Suppressor macrophage (primary cell): ENCODE results near the gene BTD.

ENCODE experiments used
- DNase-seq, 4 experiments: peaks; one replicate each; pipeline ENCODE4 v3.0.0-alpha.2; 2020 to 2022

The BTD gene

DNA sequence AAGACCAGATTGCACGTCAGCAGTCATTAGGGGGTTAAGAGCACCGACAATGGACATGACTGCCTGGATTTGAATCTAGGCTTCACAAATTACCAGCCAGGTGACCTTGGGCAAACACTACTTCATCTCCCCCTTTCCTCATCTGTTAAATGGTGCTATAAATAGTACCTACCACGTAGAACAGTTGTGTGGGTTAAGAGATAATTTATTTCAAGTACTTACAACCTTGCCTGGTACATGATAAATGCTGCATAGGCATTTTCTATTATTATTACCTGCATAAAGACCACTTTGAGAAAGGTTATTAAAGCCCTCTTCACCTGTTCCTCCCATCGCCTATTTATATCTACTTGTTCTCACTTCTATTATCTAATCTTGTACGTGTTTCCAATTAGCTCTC, 64.7 kb downstream of the BTD start:
- DNase-seq: no peak

DNA sequence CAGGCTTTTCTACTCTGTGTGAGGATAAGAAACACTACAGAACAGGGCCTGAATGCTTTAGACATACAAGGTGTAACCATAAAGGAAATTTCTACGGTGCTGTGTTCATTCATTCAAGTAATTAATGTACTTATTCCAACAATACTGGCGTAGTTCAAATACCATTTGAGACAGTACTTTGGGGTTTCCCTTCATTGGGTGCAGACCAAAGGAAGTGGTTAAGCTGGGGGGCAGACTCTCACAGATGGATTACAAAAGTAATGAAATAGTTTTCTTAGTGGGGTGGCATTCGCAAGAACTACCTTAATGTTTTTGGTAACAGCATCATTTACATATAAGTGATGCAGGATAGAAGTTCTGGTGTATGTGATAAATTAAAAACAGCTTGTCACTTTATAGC, 65.9 kb downstream of the BTD start:
- DNase-seq: no peak

DNA sequence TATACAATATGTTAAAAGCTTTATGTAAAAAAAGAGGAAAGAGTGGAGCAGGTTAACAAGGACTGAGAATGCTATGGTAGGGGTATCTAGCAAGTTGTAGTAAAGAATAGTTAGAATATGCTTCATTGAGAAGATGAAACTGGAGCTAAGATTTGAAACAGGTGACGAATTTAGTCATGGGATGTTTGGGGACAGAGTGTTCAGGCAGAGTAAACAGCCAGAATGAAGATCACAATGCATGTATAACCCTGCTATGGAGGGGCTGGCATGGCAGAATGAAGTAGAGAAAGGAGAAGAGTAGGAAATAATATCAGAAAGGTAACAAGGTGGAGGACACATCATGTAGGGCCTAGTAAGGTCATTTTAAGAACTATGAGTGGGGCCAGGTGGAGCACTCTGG, 72.0 kb downstream of the BTD start:
- DNase-seq: no peak

DNA sequence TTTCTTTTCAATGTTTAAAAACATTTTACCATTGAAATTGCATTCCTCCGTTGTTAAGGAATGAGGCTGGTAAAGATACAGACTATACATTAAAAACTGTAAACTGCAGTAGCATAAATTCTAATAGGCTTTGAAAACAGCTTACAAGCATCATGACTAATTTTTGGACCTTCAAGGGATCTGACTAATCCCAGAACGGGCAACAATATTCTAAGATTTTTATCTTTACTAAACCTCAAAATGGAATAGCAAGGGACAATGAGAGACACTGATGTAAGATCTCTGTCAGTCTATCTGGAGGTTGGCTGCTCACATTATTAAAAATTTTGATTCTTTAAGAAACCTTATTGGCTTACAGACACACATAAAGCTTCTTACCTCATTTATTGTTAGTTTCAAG, 74.7 kb downstream of the BTD start:
- DNase-seq: no peak

DNA sequence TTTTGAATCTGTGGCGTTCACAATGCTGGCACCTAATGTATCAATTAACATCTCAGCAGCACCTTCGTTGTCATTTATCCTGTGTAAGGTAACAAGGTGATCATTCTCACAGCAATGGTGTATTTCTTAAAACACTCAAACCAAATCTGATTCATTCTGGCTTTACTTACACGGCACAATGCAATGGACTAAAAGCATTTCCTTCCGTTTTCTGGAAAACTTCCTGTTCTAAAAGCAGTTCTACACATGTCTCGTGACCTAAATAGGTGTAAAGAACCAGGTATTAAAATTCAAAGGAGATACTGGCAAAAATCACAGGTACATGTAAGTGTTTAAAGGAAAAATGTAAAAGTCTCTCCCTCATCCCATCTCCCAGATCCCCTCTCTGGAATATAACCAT, 77.8 kb downstream of the BTD start:
- DNase-seq: peak in 1 of 4 experiments; percentile 9

DNA sequence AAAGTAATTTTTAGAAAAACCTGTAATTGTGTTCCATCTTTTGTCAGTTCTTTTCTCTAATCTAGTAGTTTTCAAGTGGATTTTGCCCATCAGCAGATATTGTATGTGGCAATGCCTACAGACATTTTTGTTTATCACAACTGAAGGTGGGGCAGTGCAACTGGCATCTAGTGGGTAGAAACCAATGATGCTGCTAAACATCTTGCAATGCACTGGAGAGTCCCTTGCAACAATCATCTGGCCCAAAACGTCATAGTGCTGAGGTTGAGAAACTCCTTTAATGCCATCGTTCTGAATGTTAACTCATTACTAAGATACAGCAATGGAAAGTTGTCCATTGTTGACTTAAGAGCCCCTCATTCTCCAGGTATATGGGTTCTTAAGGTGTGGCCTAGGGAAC, 80.1 kb downstream of the BTD start:
- DNase-seq: peak; percentile 16 to 65 (median 30)

DNA sequence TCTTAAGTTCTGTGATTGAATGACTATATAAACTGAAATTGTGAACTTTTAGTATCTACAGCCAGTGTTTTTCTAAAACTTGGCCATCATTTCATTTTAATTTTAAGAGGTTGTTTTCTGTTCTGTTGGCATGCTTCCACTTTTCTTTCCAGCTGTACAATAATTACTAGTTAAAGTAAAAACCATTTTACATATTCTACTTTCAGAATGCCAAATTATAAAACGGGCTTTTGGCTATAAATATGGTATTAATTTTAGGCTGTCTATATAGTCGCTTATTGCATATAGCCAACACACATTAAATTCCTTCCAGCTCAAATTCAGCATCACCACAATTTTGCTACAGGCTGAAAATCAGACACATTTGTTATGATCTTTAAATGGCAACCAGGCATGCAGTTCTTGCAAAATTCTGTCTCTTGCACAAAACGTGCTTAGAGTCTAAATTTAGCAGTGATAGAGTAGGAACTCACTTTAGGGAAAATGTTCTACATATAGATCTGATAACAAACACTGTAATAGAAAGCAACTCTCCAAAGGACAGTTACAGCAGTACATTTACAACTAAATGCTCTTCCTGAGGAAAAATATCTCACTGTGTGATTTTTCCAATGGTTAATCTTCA, 81.1 kb downstream of the BTD start:
- DNase-seq: peak; percentile 46 to 70 (median 59)

DNA sequence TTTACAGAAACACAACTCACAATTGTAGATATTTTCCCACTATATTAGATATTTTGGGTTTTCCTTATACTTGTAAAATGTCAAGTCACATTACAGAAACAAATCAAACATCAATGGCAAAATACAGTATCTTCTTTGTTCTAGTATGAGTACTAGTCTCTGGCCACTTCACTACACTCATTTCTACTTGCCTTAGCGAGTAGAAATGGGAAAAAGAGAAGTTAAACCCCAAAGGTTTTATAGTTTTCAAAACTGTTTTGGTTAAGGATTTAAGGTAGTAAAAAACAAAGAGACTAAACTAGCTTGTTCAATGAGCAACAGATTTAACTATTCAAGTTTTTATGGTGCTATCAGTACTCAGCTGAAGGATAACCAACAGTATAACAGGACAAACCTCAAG, 81.7 kb downstream of the BTD start:
- peak in 2 of 4 experiments; percentile 33 to 35 for DNase-seq

DNA sequence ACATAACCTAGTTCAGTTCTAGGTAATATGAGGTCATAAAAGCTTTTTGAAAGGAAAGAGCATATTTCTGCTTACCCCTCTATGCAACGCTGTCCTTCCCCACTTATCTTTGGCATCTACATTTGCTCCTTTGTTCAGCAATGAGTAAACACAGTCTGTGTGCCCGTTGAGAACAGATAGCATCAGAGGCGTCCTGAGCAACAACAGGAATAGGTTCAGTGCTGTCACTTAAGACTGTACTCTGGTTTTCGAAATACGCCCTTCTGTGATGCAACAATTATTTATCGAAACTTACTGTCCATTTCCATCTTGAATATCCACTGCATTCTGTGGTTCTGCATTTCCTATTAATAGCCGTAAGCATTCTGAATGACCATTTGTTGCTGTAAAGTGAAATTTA, 84.4 kb downstream of the BTD start:
- peak in 1 of 4 experiments; percentile 6 for DNase-seq

DNA sequence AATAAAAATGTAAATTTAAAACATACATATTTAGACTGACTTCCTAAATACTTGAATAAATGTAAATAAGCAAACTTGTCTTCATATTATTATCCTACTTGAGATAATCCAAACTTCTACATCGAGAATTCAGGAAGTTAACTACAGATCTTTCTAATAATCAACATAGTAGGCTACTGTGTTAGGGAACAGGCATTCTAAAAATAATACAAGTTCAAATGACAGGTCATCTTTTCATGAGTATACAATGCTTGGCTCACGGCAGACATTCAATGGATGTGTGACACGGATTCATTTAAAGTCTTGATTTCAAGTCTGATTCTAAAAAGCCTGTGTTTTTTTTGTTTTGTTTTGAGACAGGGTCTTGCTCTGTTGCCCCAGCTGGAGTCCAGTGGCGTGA, 88.7 kb downstream of the BTD start:
- DNase-seq: no peak

DNA sequence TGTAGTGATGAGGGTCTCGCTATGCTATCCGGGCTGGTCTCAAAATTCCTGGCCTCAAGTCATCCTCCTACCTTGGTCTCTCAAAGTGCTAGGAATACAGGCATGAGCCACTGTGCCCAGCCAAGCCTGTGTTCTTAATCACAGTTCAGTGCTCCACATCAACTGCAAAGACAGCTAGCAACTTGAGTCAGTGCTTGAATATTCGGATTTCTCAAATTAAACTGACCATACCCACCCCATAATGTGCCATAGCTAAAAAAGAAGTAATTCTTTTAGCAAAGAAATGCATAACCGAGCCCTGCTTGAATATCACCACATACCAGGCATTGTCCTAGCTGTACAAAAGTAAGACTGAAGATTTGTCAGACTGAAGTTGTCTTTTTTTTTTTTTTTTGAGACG, 89.2 kb downstream of the BTD start:
- no peak for DNase-seq

DNA sequence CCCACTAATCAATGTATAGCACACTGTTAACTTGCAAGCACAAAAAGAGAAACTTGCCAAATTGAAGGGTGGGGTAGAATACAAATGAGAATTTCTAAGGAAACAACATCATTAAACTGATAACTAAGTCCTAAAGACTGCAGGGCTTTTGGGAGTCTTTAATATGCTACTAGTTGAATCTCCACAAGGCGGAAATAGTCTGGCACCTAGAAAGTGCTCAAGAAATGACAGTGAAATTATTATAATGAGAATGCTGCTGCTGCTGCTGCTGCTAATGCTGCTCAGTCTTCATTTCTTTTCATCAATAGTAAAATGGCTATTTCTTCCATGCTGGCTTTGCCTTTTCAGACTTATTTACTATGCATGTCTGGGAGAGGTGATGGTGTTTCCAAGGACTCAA, 91.8 kb downstream of the BTD start:
- DNase-seq: no peak

DNA sequence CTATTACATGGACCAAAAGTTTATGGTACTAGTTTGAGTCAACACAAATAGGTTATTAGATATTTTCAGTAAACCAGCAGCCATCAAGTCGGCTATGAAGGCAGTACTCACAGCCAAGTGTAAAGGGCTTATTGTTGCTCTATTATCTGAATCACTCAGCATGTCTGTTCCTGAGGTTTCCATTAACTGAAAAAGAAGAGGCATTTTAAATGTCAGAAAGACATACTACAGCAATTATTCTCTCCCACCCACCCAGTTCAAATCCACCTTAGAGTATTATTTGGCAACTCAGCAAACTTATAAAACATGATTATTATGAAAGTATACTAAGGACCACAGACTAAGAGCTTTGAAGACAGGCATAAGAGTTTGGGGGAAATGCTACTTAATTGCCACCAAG, 93.1 kb downstream of the BTD start:
- no peak for DNase-seq
